SJSA1 (cell line): ENCODE measurements around the gene INPP5A. TPM values are rescaled to one million over a fixed set of nuclear protein-coding genes. Genes with fewer than 3 reads are reported as not detected.
"Not testable (repeated sequence)": the region's sequence is repeated elsewhere in the genome, so short reads cannot be mapped to it uniquely, and the experiment has no call there.

Source experiments
- DNase-seq, 2 experiments: peaks; one replicate each; pipeline ENCODE4 v3.0.0-alpha.2; 2015 to 2020; ENCODE audit warnings: low spot score in 2 of 2, low read depth in 1 of 2
- H3K27ac ChIP-seq: fragments of 250-450 bp; sonication (Bioruptor Pico); 2 replicates; pipeline ENCODE4 v1.5.1; 2020; ENCODE audit warnings: mild to moderate bottlenecking, moderate library complexity
- H3K27me3 ChIP-seq: fragments of 250-450 bp; sonication (Bioruptor Pico); replicated peaks from 2 replicates; pipeline ENCODE4 v1.5.1; 2020; ENCODE audit warnings: mild to moderate bottlenecking, moderate library complexity
- H3K36me3 ChIP-seq: fragments of 250-450 bp; sonication (Bioruptor Pico); 2 replicates; pipeline ENCODE4 v1.5.1; 2020; ENCODE audit warnings: mild to moderate bottlenecking
- H3K4me1 ChIP-seq: fragments of 250-450 bp; sonication (Bioruptor Pico); replicated peaks from 2 replicates; pipeline ENCODE4 v1.6.1; 2021; ENCODE audit warnings: mild to moderate bottlenecking
- H3K4me3 ChIP-seq: fragments of 250-450 bp; sonication (Bioruptor Pico); 2 replicates; pipeline ENCODE4 v1.5.1; 2020; ENCODE audit warnings: mild to moderate bottlenecking
- H3K9me3 ChIP-seq: fragments of 250-450 bp; sonication (Bioruptor Pico); replicated peaks from 2 replicates; pipeline ENCODE4 v1.5.1; 2020; ENCODE audit warnings: mild to moderate bottlenecking
- total RNA-seq: library from RNA; depleted of rRNA; stranded (reverse); fragments of >200 nt; shearing (Covaris generic); gene quantifications from 2 replicates; pipeline ENCODE4 v1.2.3, GENCODE V29; 2014

The INPP5A gene
- total RNA-seq, 1 experiment from 2014 or later, result 56.8 TPM

GRCh38 chr10:132785723-132786475 is 248.3 kb downstream of the INPP5A start, which contains the start of gene NKX6-2:
Gene NKX6-2, minus strand, starts transcription at chr10:132786147. Its CDS starts 199 bp downstream, at chr10:132785948.
- Histone ChIP-seq H3K4me3 (no peak within 1 kb of the TSS), H3K36me3 (peaks cover 21% of the 10 kb centered on the region), H3K4me1 (peaks cover 24% of the 10 kb centered on the region), H3K9me3 (peaks cover 26% of the 10 kb centered on the region), H3K27me3 (peaks cover 53% of the 10 kb centered on the region), H3K27ac (no peak within 1 kb of the TSS)
- no peak for DNase-seq

GRCh38 chr10:132786476-132786883 is 248.9 kb downstream of the INPP5A start:
- Histone ChIP-seq H3K36me3 (peaks cover 17% of the 10 kb centered on the region), H3K27me3 (peaks cover 53% of the 10 kb centered on the region), H3K27ac (no peak overlapping the region), H3K4me1 (peaks cover 24% of the 10 kb centered on the region), H3K4me3 (no peak overlapping the region), H3K9me3 (peaks cover 26% of the 10 kb centered on the region)
- no peak for DNase-seq

- H3K9me3 ChIP-seq, result peaks cover 26% of the 10 kb centered on the region
- no peak overlapping the region for H3K4me3 ChIP-seq
- peaks cover 12% of the 10 kb centered on the region for H3K36me3 ChIP-seq
- DNase-seq, result no peak
- H3K4me1 ChIP-seq, result peaks cover 24% of the 10 kb centered on the region
- H3K27ac ChIP-seq, result no peak overlapping the region
- H3K27me3 ChIP-seq, result peaks cover 53% of the 10 kb centered on the region
Measured at GRCh38 chr10:132786884-132787494, 249.4 kb downstream of the INPP5A start.

- H3K4me1 ChIP-seq, result peaks cover 24% of the 10 kb centered on the region
- no peak overlapping the region for H3K27ac ChIP-seq
- no peak for DNase-seq
- peaks cover 53% of the 10 kb centered on the region for H3K27me3 ChIP-seq
- H3K36me3 ChIP-seq, result peaks cover 12% of the 10 kb centered on the region
- H3K9me3 ChIP-seq, result peaks cover 26% of the 10 kb centered on the region
- no peak overlapping the region for H3K4me3 ChIP-seq
Measured at GRCh38 chr10:132787495-132788179, 250.1 kb downstream of the INPP5A start.

- Histone ChIP-seq H3K4me1 (peaks cover 24% of the 10 kb centered on the region), H3K9me3 (peaks cover 27% of the 10 kb centered on the region), H3K27ac (no peak overlapping the region), H3K27me3 (peaks cover 55% of the 10 kb centered on the region), H3K36me3 (peaks cover 6% of the 10 kb centered on the region), H3K4me3 (no peak overlapping the region)
- no peak for DNase-seq
Measured at GRCh38 chr10:132788180-132788830, 250.7 kb downstream of the INPP5A start.

- no peak for DNase-seq
- peaks cover 28% of the 10 kb centered on the region for H3K4me1 ChIP-seq
- H3K27me3 ChIP-seq, result peaks cover 59% of the 10 kb centered on the region
Measured at GRCh38 chr10:132788831-132789219, 251.2 kb downstream of the INPP5A start.

GRCh38 chr10:132789659-132790148 is 252.1 kb downstream of the INPP5A start:
- Histone ChIP-seq H3K4me1 (peaks cover 31% of the 10 kb centered on the region), H3K36me3 (no peaks in the 10 kb centered on the region), H3K4me3 (no peak overlapping the region), H3K9me3 (peaks cover 23% of the 10 kb centered on the region), H3K27me3 (peaks cover 58% of the 10 kb centered on the region), H3K27ac (no peak overlapping the region)
- DNase-seq, result no peak

More at GRCh38 chr10:132788831-132789219, 251.2 kb downstream of the INPP5A start:
- Histone ChIP-seq H3K9me3 (peaks cover 31% of the 10 kb centered on the region), H3K36me3 (0 out of 2 replicates have a peak, but pooled peaks cover 2% of the 10 kb centered on the region), H3K4me3 (no peak overlapping the region), H3K27ac (no peak overlapping the region)

GRCh38 chr10:132790470-132790869 is 252.9 kb downstream of the INPP5A start:
- DNase-seq, result no peak
- peaks cover 31% of the 10 kb centered on the region for H3K4me1 ChIP-seq
- H3K9me3 ChIP-seq, result peaks cover 16% of the 10 kb centered on the region
- H3K36me3 ChIP-seq, result no peaks in the 10 kb centered on the region
- H3K27ac ChIP-seq, result no peak overlapping the region
- H3K4me3 ChIP-seq, result no peak overlapping the region
- peaks cover 51% of the 10 kb centered on the region for H3K27me3 ChIP-seq

GRCh38 chr10:132790934-132791829 is 253.6 kb downstream of the INPP5A start:
- Histone ChIP-seq H3K9me3 (peaks cover 14% of the 10 kb centered on the region), H3K27ac (no peak overlapping the region), H3K4me3 (no peak overlapping the region), H3K4me1 (peaks cover 31% of the 10 kb centered on the region), H3K36me3 (no peaks in the 10 kb centered on the region), H3K27me3 (peaks cover 47% of the 10 kb centered on the region)
- no peak for DNase-seq

GRCh38 chr10:132792099-132792498 is 254.5 kb downstream of the INPP5A start:
- H3K4me3 ChIP-seq, DNase-seq, H3K27ac ChIP-seq, H3K9me3 ChIP-seq, H3K36me3 ChIP-seq: not testable (repeated sequence)
- H3K27me3 ChIP-seq, result peaks cover 38% of the 10 kb centered on the region
- peaks cover 22% of the 10 kb centered on the region for H3K4me1 ChIP-seq

- DNase-seq, result no peak
- peaks cover 33% of the 10 kb centered on the region for H3K27me3 ChIP-seq
- H3K36me3 ChIP-seq, result no peaks in the 10 kb centered on the region
- H3K27ac ChIP-seq, result no peak overlapping the region
- peaks cover 5% of the 10 kb centered on the region; the same call in 1 of the 2 replicates for H3K9me3 ChIP-seq
- peaks cover 17% of the 10 kb centered on the region for H3K4me1 ChIP-seq
- no peak overlapping the region for H3K4me3 ChIP-seq
Measured at GRCh38 chr10:132792796-132793195, 255.2 kb downstream of the INPP5A start.

- Histone ChIP-seq H3K4me3 (no peak overlapping the region), H3K36me3 (no peaks in the 10 kb centered on the region), H3K9me3 (peaks cover 5% of the 10 kb centered on the region; the same call in 1 of the 2 replicates), H3K4me1 (peaks cover 13% of the 10 kb centered on the region), H3K27ac (no peak overlapping the region), H3K27me3 (peaks cover 28% of the 10 kb centered on the region)
- no peak for DNase-seq
Measured at GRCh38 chr10:132793213-132793612, 255.6 kb downstream of the INPP5A start.
